ENCODE results near the gene RASSF3. TPM values are rescaled to one million over a fixed set of nuclear protein-coding genes. Genes with fewer than 3 reads are reported as not detected.
A peak's percentile ranks its signal among the peaks of the same experiment; 100 is the strongest.
"Not testable (repeated sequence)": the region's sequence is repeated elsewhere in the genome, so short reads cannot be mapped to it uniquely, and the experiment has no call there.

The RASSF3 gene
- total RNA-seq, 2 experiments from 2014 or later = 40.4 to 41.6 TPM

DNA sequence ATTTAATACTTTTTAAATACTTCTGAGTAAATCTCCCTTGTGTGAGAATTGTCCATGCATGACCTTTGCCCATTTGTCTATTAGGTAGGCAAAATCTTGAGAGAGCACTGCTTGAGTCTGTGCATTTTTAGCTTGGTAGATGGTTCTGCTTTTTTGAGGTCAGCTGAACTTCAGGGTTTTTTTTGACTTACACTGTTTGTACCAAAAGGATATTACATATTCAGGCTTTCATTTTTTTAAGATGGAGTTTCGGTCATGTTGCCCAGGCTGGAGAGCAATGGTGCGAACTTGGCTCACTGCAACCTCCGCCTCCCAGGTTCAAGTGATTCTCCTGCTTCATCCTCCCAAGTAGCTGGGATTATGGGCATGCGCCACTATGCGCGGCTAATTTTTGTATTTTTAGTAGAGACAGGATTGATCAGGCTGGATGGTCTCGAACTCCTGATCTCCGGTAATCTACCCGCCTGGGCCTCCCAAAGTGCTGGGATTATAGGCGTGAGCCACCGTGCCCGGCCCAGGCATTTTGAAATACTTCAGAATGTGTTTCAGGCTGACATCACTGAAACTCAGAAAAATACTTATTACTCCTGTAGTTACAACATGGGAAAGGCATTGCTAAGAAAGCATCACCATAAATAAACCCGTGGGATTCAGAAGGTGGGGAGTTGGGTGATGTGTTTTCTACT is 11.1 kb downstream of the RASSF3 start:
- ChIA-PET POLR2A (interaction anchor here (1.6 kb wide), 1 partner anchor 11 kb away, joined by 5 read pairs; the partner anchor contains the start of gene RASSF3), CTCF (interaction anchor here (1.1 kb wide), 1 partner anchor 22 kb away, joined by 3 read pairs; no protein-coding TSS in a partner anchor)
- no peaks in the 10 kb centered on the region for H3K27me3 Mint-ChIP-seq
- intact Hi-C loops (cut with micrococcal nuclease) = no loop called here
- peaks cover 18% of the 10 kb centered on the region for H3K36me3 Mint-ChIP-seq (ENCODE audit: low read depth)
- H3K9me3 Mint-ChIP-seq = no peaks in the 10 kb centered on the region
- peak overlapping the region; percentile 48 for H3K27ac Mint-ChIP-seq
- H3K4me1 Mint-ChIP-seq (ENCODE audit: low read depth) = peaks cover 59% of the 10 kb centered on the region
- no peak for ATAC-seq
- TF ChIP-seq, protein P1, sequence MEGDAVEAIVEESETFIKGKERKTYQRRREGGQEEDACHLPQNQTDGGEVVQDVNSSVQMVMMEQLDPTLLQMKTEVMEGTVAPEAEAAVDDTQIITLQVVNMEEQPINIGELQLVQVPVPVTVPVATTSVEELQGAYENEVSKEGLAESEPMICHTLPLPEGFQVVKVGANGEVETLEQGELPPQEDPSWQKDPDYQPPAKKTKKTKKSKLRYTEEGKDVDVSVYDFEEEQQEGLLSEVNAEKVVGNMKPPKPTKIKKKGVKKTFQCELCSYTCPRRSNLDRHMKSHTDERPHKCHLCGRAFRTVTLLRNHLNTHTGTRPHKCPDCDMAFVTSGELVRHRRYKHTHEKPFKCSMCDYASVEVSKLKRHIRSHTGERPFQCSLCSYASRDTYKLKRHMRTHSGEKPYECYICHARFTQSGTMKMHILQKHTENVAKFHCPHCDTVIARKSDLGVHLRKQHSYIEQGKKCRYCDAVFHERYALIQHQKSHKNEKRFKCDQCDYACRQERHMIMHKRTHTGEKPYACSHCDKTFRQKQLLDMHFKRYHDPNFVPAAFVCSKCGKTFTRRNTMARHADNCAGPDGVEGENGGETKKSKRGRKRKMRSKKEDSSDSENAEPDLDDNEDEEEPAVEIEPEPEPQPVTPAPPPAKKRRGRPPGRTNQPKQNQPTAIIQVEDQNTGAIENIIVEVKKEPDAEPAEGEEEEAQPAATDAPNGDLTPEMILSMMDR (IDR thresholded peaks at IDR 0.05) = no peak
- no peak overlapping the region for H3K4me3 Mint-ChIP-seq
- no peak for DNase-seq

DNA sequence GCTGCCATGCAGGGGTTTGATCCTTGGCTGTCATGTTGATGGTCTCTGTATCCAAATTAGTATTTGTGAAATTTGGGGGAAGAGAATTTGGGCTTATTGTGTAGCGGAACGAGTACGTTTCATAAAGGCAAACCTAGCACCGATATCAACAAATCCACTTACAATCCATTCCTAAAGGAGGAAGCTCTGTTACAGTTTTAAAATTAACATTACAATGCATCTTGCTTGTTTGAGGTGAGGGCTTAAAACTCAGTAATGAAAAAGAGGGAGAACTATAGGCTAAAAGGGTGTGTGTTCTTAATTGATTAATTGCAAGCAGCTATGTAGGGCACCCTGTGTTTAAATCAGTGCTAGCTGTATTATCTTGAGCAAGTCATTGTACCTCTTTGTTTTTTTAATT is 13.7 kb downstream of the RASSF3 start:
- Mint-ChIP-seq H3K4me1 (ENCODE audit: low read depth) (peaks cover 73% of the 10 kb centered on the region), H3K36me3 (ENCODE audit: low read depth) (peaks cover 11% of the 10 kb centered on the region), H3K27me3 (no peaks in the 10 kb centered on the region), H3K4me3 (no peak overlapping the region), H3K9me3 (no peaks in the 10 kb centered on the region), H3K27ac (no peak overlapping the region)
- ChIA-PET CTCF (interaction anchor here (0.8 to 2.0 kb wide), 2 partner anchors 13 to 15 kb away, joined by 3 to 6 read pairs; no protein-coding TSS in a partner anchor), POLR2A (interaction anchor here (0.6 to 1.5 kb wide), 4 partner anchors 12 to 47 kb away, joined by 3 read pairs; no protein-coding TSS in a partner anchor)
- TF ChIP-seq, protein P1 (IDR thresholded peaks at IDR 0.05) = no peak
- DNase-seq (no peak), ATAC-seq (no peak)
- intact Hi-C loops (cut with micrococcal nuclease) = no loop called here

DNA sequence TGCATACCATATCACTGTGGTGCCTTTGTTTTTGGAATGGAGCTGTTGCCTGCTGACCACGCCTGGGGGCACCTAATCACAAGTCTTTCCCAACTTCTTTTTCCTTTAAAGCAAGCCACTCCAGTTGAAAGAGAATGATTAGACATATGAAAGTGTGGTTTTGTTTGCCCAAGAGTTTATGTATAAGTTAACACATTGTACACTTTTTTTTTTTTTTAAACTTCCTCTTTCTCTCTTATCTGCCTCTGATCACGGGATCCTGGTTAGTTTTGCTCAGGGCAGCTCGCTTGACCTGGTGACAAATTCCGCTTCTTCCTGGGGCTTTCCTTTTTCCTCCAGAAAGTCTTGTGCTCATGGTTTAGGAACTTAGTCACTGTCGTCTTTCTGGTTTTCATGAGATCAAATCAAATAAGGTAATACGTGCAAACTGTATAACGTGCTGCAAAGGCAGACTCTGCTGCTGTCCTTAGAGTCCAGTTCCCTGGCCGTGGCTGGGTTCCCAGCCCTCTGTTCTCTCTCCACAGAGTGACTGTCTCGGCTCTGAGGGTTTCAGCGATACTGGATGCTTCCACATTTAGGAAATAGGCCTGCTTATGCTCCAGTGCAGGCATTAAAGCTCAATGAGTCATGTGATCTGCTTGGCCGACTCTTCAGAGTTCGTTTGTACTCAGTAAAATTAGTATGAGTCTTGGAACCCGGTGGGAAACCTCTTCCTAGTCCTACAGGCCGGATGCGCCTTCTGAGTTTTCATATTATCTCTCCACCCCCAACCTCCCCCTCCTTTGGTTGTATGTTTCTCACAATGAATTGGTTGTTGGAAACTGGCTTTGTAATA is 15.2 kb downstream of the RASSF3 start:
- ChIA-PET POLR2A (interaction anchor here (0.9 to 1.5 kb wide), 6 partner anchors 9 to 45 kb away, joined by 3 to 5 read pairs (median 3); no protein-coding TSS in a partner anchor), CTCF (interaction anchor here (0.6 to 2.0 kb wide), 3 partner anchors 9 to 71 kb away, joined by 3 to 6 read pairs (median 4); no protein-coding TSS in a partner anchor)
- H3K36me3 Mint-ChIP-seq (ENCODE audit: low read depth) = peaks cover 9% of the 10 kb centered on the region
- intact Hi-C loops (cut with micrococcal nuclease) = no loop called here
- H3K4me1 Mint-ChIP-seq (ENCODE audit: low read depth) = peaks cover 64% of the 10 kb centered on the region
- peak; percentile 56 for DNase-seq
- H3K27ac Mint-ChIP-seq = peak overlapping the region; percentile 93
- peak overlapping the region; percentile 65 for H3K4me3 Mint-ChIP-seq
- H3K27me3 Mint-ChIP-seq = no peaks in the 10 kb centered on the region
- no peaks in the 10 kb centered on the region for H3K9me3 Mint-ChIP-seq
- TF ChIP-seq, protein P1 (IDR thresholded peaks at IDR 0.05) = no peak
- peak; percentile 87 for ATAC-seq

DNA sequence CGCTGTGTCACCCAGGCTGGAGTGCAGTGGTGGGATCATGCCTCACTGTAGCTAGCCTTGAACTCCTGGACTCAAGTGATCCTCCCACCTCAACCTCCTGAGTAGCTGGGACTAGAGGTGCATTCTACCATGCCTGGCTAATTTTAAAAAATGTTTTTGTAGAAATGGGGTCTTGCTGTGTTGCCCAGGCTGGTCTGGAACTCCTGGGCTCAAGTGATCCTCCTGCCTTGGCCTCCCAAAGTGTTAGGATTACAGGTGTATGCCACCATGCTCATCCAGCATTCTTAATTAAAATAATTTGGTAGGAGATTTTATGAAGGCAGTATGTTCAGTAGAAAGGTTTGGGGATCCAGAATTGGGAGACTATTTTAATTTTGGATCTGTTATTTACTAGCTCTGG is 16.3 kb downstream of the RASSF3 start:
- H3K36me3 Mint-ChIP-seq (ENCODE audit: low read depth) = peaks cover 21% of the 10 kb centered on the region
- DNase-seq; H3K27me3 Mint-ChIP-seq; POLR2A ChIA-PET; ATAC-seq; H3K9me3 Mint-ChIP-seq; intact Hi-C loops (cut with micrococcal nuclease); H3K4me3 Mint-ChIP-seq: not testable (repeated sequence)
- peak overlapping the region; percentile 55 for H3K27ac Mint-ChIP-seq
- peaks cover 70% of the 10 kb centered on the region for H3K4me1 Mint-ChIP-seq (ENCODE audit: low read depth)
- CTCF ChIA-PET = interaction anchor here (1.1 to 1.8 kb wide), 5 partner anchors 15 to 77 kb away, joined by 3 to 5 read pairs (median 5); partner anchors contain the start of gene RASSF3

DNA sequence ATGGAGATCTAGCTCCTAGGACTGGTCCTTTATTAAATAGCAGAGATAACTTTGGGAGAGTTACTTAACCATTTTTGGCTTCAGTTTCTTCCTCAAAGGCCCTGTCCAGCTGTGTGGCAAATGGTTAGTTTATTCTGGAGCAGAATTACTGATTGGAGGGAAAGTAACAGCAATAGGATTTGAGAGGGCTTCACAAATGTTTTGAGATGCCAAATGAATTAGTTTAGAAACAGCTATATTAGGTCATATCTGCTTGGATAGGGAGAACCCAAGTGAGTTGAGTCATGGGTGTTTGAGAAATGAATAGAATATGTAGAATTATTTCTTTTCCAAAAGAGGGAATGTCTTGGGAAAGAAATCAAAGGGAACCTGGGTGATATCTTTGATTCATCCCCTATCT is 17.5 kb downstream of the RASSF3 start:
- Mint-ChIP-seq H3K9me3 (peaks cover 8% of the 10 kb centered on the region), H3K36me3 (ENCODE audit: low read depth) (peaks cover 31% of the 10 kb centered on the region), H3K27me3 (no peaks in the 10 kb centered on the region), H3K4me1 (ENCODE audit: low read depth) (peaks cover 72% of the 10 kb centered on the region), H3K4me3 (no peak overlapping the region), H3K27ac (peak overlapping the region; percentile 53)
- TF ChIP-seq, protein P1 (IDR thresholded peaks at IDR 0.05) = no peak
- DNase-seq = no peak
- no peak for ATAC-seq
- ChIA-PET POLR2A (interaction anchor here (1.3 kb wide), 1 partner anchor 10 kb away, joined by 3 read pairs; no protein-coding TSS in a partner anchor), CTCF (interaction anchor here (1.0 to 1.7 kb wide), 6 partner anchors 9 to 78 kb away, joined by 3 to 5 read pairs (median 4); partner anchors contain the start of gene RASSF3)
- intact Hi-C loops (cut with micrococcal nuclease) = no loop called here
